ENCODE measurements around the gene TPSD1. TPM values are rescaled to one million over a fixed set of nuclear protein-coding genes. Genes with fewer than 3 reads are reported as not detected.
"Not testable (repeated sequence)": the region's sequence is repeated elsewhere in the genome, so short reads cannot be mapped to it uniquely, and the experiment has no call there.

The TPSD1 gene
- polyA plus RNA-seq, 1 of the 3 experiments (the other 2 are of a cell fraction): not detected

DNA sequence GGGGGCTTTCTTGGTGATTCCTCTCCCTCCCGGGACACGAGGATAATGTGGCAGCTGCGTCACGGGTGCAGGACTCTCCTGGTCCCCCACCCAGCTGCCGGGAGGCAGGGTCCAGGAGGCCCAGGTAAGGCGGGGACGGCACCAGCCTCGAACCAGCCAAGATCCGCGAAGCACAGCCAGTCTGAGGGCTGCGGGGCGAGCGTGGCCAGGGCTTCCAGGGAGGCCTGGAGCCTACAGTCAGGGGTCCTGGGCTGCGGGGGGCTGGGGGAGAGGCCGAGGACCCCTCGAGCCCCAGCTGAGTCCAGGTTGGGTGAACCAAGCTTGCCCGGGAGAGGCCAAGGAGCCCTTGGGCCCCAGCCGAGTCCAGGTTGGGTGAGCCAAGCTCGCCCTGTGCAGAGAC is 10.0 kb downstream of the TPSD1 start:
- Histone ChIP-seq H2AFZ (ENCODE audit: low read depth) (no peak overlapping the region), H3K36me3 (replicated peaks in 1 of 2; ENCODE audit: control insufficient read depth in 1 of 2, insufficient read depth in 2 of 2, low read length in 1 of 2) (no peaks in the 10 kb centered on the region), H3K4me2 (no peak overlapping the region), H3K9ac (no peak overlapping the region), H3K9me2 (no peaks in the 10 kb centered on the region), H3K9me3 (no peaks in the 10 kb centered on the region), H3K27me3 (ENCODE audit: insufficient read depth) (peaks cover 60% of the 10 kb centered on the region), H3K4me1 (ENCODE audit: control insufficient read depth in 1 of 2, insufficient read depth in 2 of 2, low read depth in 1 of 2, low read length in 1 of 2) (peaks cover 0 to 1% of the 10 kb centered on the region in 2 experiments; a peak in 1 of 4 replicates), H3K79me2 (ENCODE audit: insufficient read depth) (no peaks in the 10 kb centered on the region), H3F3A (replicated peaks; ENCODE audit: insufficient read depth) (peaks cover 10% of the 10 kb centered on the region), H3K4me3 (ENCODE audit: low read depth in 2 of 2, low read length in 1 of 2) (no peak overlapping the region), H4K20me1 (ENCODE audit: insufficient read depth) (no peaks in the 10 kb centered on the region), H3K27ac (ENCODE audit: low read depth in 2 of 2, low read length in 1 of 2) (no peak overlapping the region)
- ChIA-PET POLR2A (no interaction called here), CTCF (interaction anchor here (1.1 to 1.5 kb wide), 2 partner anchors 71 to 77 kb away, joined by 3 read pairs; no protein-coding TSS in a partner anchor)
- no peak for TF ChIP-seq JUND (IDR thresholded peaks at IDR 0.05)
- no peak for TF ChIP-seq RXRA (IDR thresholded peaks at IDR 0.05; ENCODE audit: borderline replicate concordance, low read depth)
- TF ChIP-seq CHD2 (IDR thresholded peaks at IDR 0.05; ENCODE audit: low read length, partially characterized antibody): no peak
- TF ChIP-seq, protein P1, sequence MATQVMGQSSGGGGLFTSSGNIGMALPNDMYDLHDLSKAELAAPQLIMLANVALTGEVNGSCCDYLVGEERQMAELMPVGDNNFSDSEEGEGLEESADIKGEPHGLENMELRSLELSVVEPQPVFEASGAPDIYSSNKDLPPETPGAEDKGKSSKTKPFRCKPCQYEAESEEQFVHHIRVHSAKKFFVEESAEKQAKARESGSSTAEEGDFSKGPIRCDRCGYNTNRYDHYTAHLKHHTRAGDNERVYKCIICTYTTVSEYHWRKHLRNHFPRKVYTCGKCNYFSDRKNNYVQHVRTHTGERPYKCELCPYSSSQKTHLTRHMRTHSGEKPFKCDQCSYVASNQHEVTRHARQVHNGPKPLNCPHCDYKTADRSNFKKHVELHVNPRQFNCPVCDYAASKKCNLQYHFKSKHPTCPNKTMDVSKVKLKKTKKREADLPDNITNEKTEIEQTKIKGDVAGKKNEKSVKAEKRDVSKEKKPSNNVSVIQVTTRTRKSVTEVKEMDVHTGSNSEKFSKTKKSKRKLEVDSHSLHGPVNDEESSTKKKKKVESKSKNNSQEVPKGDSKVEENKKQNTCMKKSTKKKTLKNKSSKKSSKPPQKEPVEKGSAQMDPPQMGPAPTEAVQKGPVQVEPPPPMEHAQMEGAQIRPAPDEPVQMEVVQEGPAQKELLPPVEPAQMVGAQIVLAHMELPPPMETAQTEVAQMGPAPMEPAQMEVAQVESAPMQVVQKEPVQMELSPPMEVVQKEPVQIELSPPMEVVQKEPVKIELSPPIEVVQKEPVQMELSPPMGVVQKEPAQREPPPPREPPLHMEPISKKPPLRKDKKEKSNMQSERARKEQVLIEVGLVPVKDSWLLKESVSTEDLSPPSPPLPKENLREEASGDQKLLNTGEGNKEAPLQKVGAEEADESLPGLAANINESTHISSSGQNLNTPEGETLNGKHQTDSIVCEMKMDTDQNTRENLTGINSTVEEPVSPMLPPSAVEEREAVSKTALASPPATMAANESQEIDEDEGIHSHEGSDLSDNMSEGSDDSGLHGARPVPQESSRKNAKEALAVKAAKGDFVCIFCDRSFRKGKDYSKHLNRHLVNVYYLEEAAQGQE (IDR thresholded peaks at IDR 0.05; ENCODE audit: low read depth, low read length): no peak
- no peak for DNase-seq
- 80% methylated on average over 2 of the region's 19 CpGs for WGBS (ENCODE audit: low lambda C conversion rate)

DNA sequence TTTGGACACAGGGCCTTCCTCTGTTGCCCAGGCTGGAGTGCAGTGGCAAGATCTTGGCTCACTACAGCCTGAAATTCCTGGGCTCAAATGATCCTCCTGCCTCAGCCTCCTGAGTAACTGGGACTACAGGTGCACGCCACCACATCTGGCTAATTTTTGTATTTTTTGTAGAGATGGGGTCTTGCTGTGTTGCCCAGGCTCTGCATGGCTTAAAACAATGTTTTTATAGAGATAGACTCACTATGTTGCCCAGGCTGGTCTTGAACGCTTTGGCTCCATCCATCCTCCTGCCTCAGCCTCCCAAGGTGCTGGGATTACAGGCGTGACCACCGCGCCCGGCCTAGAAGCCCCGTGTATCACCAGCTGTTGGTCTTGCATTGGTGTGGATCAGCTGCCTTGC is 13.5 kb downstream of the TPSD1 start:
- H3K27ac ChIP-seq (ENCODE audit: low read depth in 2 of 2, low read length in 1 of 2); H3K4me2 ChIP-seq; H2AFZ ChIP-seq (ENCODE audit: low read depth); H3K36me3 ChIP-seq (replicated peaks in 1 of 2; ENCODE audit: control insufficient read depth in 1 of 2, insufficient read depth in 2 of 2, low read length in 1 of 2); H3F3A ChIP-seq (replicated peaks; ENCODE audit: insufficient read depth); H3K9me2 ChIP-seq; H3K9ac ChIP-seq; DNase-seq; H3K9me3 ChIP-seq; POLR2A ChIA-PET; H4K20me1 ChIP-seq (ENCODE audit: insufficient read depth); H3K4me3 ChIP-seq (ENCODE audit: low read depth in 2 of 2, low read length in 1 of 2); H3K79me2 ChIP-seq (ENCODE audit: insufficient read depth): not testable (repeated sequence)
- 58% methylated on average over 2 of the region's 7 CpGs for WGBS (ENCODE audit: low lambda C conversion rate)
- Histone ChIP-seq H3K27me3 (ENCODE audit: insufficient read depth) (peaks cover 64% of the 10 kb centered on the region), H3K4me1 (ENCODE audit: control insufficient read depth in 1 of 2, insufficient read depth in 2 of 2, low read depth in 1 of 2, low read length in 1 of 2) (peaks cover 0 to 19% of the 10 kb centered on the region in 2 experiments; a peak in 1 of 4 replicates)
- CTCF ChIA-PET: interaction anchor here (1.6 kb wide), 1 partner anchor 32 kb away, joined by 6 read pairs; no protein-coding TSS in a partner anchor

DNA sequence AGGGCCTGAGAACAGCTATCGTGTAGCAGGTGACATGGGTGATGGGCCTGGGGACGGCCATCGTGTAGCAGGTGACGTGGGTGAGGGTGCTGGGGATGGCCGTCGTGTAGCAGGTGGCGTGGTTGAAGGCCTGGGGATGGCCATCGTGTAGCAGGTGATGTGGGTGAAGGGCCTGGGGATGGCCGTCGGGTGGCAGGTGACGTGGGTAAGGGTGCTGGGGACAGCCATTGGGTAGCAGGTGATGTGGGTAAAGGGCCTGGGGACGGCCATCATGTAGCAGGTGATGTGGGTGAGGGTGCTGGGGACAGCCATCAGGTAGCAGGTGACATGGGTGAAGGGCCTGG is 15.5 kb downstream of the TPSD1 start:
- no peak overlapping the region for H3K9ac ChIP-seq
- ChIA-PET POLR2A (interaction anchor here (0.6 kb wide), 1 partner anchor 513 kb away, joined by 3 read pairs; no protein-coding TSS in a partner anchor), CTCF (interaction anchor here (0.7 to 1.6 kb wide), 2 partner anchors 19 to 30 kb away, joined by 3 to 6 read pairs; no protein-coding TSS in a partner anchor)
- DNase-seq: no peak
- H4K20me1 ChIP-seq (ENCODE audit: insufficient read depth): no peaks in the 10 kb centered on the region
- H3K79me2 ChIP-seq (ENCODE audit: insufficient read depth): no peaks in the 10 kb centered on the region
- peaks cover 73% of the 10 kb centered on the region for H3K27me3 ChIP-seq (ENCODE audit: insufficient read depth)
- H3F3A ChIP-seq (replicated peaks; ENCODE audit: insufficient read depth): no peaks in the 10 kb centered on the region
- H3K9me2 ChIP-seq: no peaks in the 10 kb centered on the region
- no peak overlapping the region for H2AFZ ChIP-seq (ENCODE audit: low read depth)
- H3K36me3 ChIP-seq (replicated peaks in 1 of 2; ENCODE audit: control insufficient read depth in 1 of 2, insufficient read depth in 2 of 2, low read length in 1 of 2): no peaks in the 10 kb centered on the region
- H3K4me1 ChIP-seq (ENCODE audit: control insufficient read depth in 1 of 2, insufficient read depth in 2 of 2, low read depth in 1 of 2, low read length in 1 of 2): peaks cover 0 to 19% of the 10 kb centered on the region in 2 experiments; a peak in 1 of 4 replicates
- no peak overlapping the region for H3K4me2 ChIP-seq
- no peak overlapping the region for H3K4me3 ChIP-seq (ENCODE audit: low read depth in 2 of 2, low read length in 1 of 2)
- no peak overlapping the region for H3K27ac ChIP-seq (ENCODE audit: low read depth in 2 of 2, low read length in 1 of 2)
- no peaks in the 10 kb centered on the region for H3K9me3 ChIP-seq
- 0% methylated on average over 5 of the region's 12 CpGs for WGBS (ENCODE audit: low lambda C conversion rate)
- TF ChIP-seq FOSL2 (IDR thresholded peaks at IDR 0.05; ENCODE audit: borderline replicate concordance, low read depth): no peak
- TF ChIP-seq, protein P2, sequence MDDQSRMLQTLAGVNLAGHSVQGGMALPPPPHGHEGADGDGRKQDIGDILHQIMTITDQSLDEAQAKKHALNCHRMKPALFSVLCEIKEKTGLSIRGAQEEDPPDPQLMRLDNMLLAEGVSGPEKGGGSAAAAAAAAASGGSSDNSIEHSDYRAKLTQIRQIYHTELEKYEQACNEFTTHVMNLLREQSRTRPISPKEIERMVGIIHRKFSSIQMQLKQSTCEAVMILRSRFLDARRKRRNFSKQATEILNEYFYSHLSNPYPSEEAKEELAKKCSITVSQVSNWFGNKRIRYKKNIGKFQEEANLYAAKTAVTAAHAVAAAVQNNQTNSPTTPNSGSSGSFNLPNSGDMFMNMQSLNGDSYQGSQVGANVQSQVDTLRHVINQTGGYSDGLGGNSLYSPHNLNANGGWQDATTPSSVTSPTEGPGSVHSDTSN (IDR thresholded peaks at IDR 0.05): no peak
- TF ChIP-seq FOXM1 (IDR thresholded peaks at IDR 0.05; ENCODE audit: low read depth): no peak
- no peak for TF ChIP-seq NFIC (IDR thresholded peaks at IDR 0.05; ENCODE audit: borderline replicate concordance)
- no peak for TF ChIP-seq RXRA (IDR thresholded peaks at IDR 0.05; ENCODE audit: borderline replicate concordance, low read depth)
- TF ChIP-seq RCOR1 (IDR thresholded peaks at IDR 0.05; ENCODE audit: low read length): no peak
- no peak for TF ChIP-seq GABPA (IDR thresholded peaks at IDR 0.05; ENCODE audit: low read depth)
- TF ChIP-seq JUND (IDR thresholded peaks at IDR 0.05): no peak
- TF ChIP-seq GATA2 (CRISPR knock-in tag; IDR thresholded peaks at IDR 0.05): no peak
- TF ChIP-seq EZH2phosphoT487 (IDR thresholded peaks at IDR 0.05; ENCODE audit: borderline replicate concordance, low read depth): no peak
- no peak for TF ChIP-seq RFX5 (IDR thresholded peaks at IDR 0.05; ENCODE audit: low read length)
- TF ChIP-seq, protein P1 (IDR thresholded peaks at IDR 0.05; ENCODE audit: low read depth, low read length): no peak
